ENCODE results near the gene PRKCH.

PRKCH gene

GRCh38 chr14:61559641-61560201 lies 238.3 kb downstream of the PRKCH start:
- no peak for DNase-seq

DNA sequence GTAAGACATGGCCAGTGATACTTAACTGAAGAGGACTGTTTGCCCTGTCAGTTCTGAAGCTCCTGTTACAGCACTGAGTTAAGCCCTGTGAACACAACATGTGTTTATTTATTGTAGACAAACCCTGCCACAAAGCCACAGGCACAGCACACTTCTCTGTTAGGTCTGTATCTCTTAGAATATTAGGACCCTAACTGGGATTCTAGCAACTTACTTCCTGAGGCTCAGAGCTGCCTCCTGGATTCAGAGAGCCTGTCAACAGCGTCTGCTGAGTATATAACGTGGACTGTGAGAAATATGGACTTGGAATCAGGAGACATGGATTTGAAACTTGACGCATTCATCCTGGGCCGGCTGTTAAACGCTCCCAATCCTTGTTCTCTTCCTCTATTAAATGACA lies 238.9 kb downstream of the PRKCH start:
- no peak for DNase-seq

DNA sequence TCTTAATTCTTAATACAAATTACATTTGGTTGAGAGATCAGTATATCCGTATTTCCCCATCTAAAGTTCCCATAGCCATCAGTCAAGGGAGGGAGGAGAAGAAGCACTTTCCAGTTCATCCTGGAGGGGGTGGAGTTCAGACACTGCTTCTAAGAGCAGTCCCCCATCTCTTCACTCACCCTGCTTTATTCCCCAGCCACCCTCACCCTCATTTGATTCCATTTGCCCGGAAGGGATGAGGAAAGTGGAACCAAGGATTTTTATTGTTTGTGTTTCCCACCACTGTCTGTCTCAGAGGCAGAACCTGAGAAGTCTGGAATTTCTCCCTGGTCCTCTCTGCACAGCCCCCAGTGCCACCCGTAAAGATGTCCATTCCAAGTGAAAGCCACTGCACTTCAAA lies 239.7 kb downstream of the PRKCH start:
- DNase-seq: no peak

DNA sequence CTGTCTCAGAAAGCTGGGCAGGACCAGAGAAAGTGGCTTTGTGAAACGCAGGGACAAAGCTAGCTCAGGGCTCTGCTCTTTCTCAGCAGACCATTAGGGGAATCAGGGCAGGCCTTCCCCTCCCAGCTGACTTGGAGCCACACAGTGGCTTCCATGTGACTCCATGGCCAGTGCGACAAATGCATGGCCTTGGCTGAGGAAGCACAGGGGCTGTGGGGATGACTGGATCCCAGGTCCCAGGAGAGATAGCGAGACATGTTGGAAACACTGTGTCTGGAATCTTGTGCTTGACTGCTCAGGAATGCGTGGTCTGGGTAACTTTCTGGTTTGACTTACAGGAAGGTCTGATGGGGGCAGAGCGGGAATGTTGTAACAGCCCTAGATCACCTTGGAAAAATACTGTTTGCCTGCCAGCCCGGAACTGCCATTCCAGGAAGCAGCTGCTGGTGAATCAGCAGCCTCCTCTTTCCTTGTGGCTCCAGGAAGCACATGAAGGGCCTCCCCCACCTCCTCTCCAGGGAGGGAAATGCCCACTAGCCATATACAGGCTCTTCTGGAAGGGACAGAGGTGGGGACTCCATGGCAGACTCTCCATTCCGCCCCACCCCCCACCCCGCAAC lies 240.4 kb downstream of the PRKCH start:
- DNase-seq: no peak

DNA sequence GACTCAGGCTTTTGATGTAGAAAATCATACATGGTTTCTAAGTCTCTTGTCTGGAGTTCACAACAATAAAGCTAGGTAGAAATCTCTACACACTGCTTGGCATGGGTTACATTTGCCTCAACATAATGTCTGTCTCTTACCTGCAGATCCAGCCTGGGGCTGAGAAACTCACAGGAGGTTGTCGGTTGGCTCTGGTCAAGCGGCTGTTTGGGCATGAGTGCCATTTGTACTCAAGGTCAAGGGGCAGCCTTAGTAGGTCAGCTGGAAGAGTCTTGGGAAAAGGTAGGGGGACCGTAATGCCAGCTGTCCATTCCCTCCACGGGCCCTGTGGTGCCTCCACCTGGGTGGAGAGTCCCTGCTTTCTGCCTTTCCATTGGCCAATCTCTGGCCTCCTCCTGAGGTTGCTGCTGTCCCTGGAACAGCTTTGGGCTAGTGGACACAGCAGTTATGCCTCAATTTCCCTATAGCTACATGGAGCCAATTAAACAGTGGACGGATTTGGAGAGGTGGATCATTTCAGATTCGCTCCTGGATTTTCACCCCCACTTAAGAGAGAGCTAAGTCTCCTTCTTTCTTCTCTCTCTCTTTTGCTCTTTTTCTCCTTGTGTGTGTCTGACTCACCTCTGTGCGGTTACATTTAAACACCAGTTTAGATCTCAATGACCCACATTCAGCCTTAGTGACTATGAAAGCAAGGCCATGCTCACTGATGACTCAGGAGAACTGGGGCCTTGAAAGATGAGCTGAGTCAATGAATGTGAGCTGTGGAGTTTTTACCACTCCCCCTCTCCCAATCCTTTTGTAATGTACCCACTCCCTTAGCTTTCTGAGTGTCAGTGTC lies 241.2 kb downstream of the PRKCH start:
- peak; percentile 20 for DNase-seq

DNA sequence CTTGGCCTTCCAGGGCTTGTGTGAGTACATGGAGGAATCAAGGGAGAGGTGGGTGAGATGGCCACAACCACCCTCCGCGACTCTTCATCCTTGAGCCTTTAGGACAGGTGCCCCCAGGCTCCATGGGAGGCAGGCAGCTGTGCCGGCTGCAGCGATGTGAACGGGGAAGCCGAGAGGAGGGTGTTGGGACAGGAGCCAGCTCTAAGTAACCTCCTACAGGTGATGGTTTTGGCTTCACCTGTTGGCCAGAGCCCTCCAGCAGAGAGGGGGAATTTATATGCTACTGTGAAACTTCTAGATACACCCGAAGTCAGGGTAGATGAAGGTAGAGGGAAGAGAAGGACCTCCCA lies 241.8 kb downstream of the PRKCH start:
- DNase-seq: no peak

GRCh38 chr14:61563880-61564617 lies 242.7 kb downstream of the PRKCH start:
- DNase-seq: no peak

DNA sequence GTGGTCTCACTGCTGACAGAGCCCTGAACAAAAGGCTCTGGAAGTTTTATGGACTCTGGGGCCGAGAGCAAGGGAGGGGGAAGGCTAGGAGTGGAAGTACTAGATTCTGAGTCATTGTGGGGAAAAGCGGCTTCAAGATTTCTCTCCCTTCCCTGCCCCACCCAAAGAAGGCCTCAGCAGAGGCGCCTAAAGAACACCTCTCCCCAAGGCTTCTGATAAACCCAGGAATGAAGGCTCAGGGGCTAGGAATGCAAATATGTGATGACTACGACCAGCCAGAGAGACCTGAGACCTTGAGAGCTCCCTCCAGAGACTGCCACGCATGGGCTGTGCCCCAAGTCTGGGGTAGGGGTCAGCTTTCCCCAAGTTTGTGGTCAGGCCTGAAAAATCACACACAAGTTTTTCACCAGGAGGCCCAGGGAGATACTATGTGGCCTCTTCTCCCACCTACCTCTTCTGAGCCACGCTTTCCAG lies 243.3 kb downstream of the PRKCH start:
- peak; percentile 10 for DNase-seq

- DNase-seq: no peak
Observed at GRCh38 chr14:61565181-61565580, 243.8 kb downstream of the PRKCH start.

- DNase-seq: no peak
Observed at GRCh38 chr14:61565836-61566536, 244.6 kb downstream of the PRKCH start.

- DNase-seq: no peak
Observed at GRCh38 chr14:61566537-61567225, 245.3 kb downstream of the PRKCH start.

- no peak for DNase-seq
Observed at GRCh38 chr14:61567838-61568571, 246.6 kb downstream of the PRKCH start.

DNA sequence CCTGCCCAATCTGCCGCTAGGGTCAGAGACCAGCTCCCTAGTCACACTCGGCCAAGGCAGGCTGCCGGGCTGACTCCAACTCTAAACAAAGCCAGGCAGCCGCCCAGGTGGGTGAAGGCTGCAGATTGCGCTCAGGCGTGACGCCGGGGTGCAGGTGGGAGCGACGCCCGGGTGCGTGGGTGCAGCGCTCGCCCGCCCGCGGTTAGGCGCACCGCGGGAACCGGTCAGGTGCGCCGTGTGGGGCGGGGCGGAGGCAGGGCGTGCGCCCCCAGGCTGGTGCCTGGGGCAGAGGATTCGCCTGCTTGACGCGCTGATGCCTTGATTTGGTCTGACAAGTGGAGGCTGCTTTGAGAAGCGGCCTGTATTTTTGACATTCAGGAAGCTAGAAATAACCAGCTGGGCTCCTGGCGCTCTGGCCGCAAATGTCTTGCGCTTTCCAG lies 247.2 kb downstream of the PRKCH start:
- no peak for DNase-seq

GRCh38 chr14:61569308-61569707 lies 247.9 kb downstream of the PRKCH start:
- DNase-seq: no peak

- peak; percentile 12 for DNase-seq
Observed at GRCh38 chr14:61569812-61570548, 248.6 kb downstream of the PRKCH start.

DNA sequence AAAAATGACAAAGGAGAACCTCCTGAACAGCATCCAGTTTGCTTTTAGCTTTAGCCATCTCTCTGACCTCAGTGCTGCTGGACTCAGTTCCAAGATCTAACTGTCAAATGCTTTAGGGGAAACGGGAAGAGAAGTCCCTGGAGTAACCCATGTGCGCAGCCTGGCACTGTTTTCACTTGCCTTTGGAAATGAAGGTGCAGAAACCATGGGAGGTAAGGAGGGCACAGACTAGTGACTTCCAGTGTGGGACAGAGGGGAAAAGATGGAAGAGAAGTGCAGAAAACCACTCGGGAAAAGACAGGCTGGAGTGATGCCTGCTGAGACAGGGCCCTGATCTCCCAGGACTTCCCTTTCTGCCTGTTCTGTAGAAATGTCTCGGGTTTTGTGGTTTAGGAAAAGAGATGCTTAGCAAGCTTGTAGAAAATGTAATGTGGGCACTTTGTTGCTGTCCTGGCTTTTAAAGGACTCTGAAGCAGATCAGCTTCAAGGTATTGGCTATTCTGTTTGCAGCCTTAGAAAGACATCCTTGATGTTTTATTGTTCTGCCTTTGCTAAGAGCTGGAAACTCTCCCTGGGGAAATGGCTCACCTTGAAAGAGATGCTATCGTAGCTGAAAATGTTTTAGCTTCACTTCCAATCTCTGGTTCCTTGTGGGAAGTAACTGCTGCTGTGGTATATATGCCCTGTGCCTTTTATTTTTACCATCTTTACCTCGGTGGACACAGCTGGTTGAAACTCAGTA lies 249.3 kb downstream of the PRKCH start:
- DNase-seq: no peak

DNA sequence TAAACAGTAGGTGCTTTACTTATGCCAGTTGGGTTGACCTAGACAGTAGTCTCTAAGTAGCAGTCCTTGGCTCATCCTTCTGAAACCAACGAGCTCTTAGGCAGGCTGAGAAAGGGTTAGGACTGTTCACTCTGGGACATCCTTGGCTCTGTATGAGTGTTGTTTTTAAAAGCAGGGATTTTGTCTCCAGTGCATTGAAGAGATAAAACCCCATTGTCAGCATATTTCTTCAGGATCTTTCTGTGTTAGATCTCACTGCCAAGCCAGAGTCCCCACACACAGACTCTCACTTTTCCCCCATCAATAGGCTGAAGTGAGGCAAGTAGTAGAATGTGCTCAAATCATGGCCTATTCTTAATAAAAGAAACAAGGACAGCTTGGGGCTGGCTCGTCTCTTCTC lies 250.5 kb downstream of the PRKCH start:
- DNase-seq: no peak

- no peak for DNase-seq
Observed at GRCh38 chr14:61573321-61573720, 251.9 kb downstream of the PRKCH start.

DNA sequence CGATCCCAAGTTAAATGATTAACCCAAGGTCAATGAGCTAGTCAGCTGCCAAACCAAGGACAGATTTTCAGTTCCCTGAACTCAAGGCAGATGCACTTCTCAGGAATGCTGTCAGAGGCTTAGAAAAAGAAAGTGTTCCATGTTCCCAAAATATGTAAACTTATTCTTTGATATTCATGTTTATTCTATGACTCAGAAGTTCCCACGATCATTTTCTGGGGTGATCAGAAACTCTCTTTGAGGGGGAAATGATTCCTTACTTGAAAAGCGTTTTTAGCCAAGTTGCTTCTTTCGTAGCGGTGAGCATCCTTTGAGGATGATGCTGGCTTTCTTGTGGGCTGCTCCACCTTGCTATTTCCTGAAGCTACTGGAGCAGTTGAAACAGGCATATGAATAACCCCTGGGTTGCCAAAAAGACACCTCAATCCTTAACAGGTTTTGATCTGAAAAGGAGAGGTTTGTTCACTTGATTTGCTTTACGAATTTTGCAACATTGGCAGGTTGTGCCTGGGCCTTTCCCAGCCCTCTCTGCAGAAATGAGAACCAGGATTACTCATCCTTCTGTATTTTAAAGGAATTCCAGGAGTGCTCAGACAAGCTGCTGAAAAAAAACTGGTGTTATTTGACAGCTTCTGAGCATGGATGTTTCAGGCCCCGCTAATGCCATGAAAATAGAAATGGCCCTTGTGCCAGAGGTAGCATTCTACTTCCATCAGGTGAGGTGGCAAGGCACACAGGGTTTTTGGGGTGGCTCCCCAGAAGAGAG lies 252.6 kb downstream of the PRKCH start:
- no peak for DNase-seq

All from OCI-M1 (cell line).